Right lobe of liver (tissue), 4 donors: ENCODE measurements around the gene ELP6.
A peak's percentile ranks its signal among the peaks of the same experiment; 100 is the strongest.

ENCODE experiments used
- POLR2A ChIP-seq: fragments of 450-650 bp; IDR thresholded peaks from one replicate; pipeline ENCODE4 v1.6.1; 2017; ENCODE audit warnings: antibody characterized with exemption, mild to moderate bottlenecking
- TF ChIP-seq, protein P1 (sequence below), 4 donors: fragments of 200-600 bp in 3 of 4; fragments of 450-650 bp in 1 of 4; IDR thresholded peaks; one replicate each; pipeline versions ENCODE4 v1.5.1 to v1.8.0; 2016 to 2022; ENCODE audit warnings: antibody characterized with exemption in 4 of 4, mild to moderate bottlenecking in 2 of 4
- donor health status: DM: no; HTN: no; CAD: no.
- donor health status: DM: no; HTN: no; CAD: no.
- donor health status: DM: no; HTN: yes; CAD: no.

DNA sequence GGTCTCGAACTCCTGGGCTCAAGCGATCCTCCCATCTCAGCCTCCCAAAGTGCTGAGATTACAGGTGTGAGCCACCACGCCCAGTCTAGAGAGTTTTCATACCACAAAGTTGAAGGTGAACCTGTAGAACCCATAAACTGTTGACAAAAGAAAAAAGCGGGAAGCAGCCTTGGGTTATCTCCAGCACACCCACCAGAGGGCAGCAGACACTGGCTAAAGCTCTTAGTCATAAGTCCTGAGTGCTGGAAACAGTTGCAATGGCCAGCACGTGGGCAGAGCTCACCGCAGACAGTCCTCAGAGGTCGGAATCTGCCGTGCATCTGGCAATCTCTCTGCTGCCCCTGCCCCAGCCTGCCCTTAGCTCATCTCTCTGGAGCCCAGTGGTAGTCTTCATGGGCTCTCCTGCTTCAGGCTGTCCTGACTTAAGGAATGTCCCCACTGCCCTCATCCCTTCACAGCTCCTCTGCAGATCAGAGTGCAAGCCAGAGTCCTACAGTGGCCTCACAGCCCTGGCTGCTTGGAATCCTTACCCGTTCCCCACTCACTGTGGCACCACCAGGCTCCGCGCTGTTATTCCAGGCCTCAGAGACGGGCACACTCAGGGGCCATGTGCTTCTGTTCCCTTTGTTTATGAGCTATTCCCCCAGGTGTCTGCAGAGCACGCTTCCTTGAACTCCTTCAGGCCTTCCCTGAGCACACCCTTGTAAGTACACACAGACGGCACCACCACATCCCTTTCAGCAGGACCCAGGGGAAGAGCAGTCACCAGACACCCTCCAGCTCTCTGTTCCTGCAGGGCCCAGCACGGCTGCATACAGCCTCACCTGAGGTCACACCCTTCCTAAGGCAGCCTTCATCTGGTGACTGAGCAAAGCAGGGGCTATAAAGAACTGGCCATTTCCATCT, 8.8 kb upstream of the ELP6 start:
- TF ChIP-seq POLR2A, result no peak
- TF ChIP-seq, protein P1, sequence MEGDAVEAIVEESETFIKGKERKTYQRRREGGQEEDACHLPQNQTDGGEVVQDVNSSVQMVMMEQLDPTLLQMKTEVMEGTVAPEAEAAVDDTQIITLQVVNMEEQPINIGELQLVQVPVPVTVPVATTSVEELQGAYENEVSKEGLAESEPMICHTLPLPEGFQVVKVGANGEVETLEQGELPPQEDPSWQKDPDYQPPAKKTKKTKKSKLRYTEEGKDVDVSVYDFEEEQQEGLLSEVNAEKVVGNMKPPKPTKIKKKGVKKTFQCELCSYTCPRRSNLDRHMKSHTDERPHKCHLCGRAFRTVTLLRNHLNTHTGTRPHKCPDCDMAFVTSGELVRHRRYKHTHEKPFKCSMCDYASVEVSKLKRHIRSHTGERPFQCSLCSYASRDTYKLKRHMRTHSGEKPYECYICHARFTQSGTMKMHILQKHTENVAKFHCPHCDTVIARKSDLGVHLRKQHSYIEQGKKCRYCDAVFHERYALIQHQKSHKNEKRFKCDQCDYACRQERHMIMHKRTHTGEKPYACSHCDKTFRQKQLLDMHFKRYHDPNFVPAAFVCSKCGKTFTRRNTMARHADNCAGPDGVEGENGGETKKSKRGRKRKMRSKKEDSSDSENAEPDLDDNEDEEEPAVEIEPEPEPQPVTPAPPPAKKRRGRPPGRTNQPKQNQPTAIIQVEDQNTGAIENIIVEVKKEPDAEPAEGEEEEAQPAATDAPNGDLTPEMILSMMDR (IDR thresholded peaks at IDR 0.05), result peak; percentile 84 to 95 (median 90)
